ENCODE results near the gene MIEF2. TPM values are rescaled to one million over a fixed set of nuclear protein-coding genes. Genes with fewer than 3 reads are reported as not detected.

The MIEF2 gene
- total RNA-seq, 6 experiments from 2014 or later = 5.9 to 10.6 (median 7.1) TPM

- TF ChIP-seq, protein P1, sequence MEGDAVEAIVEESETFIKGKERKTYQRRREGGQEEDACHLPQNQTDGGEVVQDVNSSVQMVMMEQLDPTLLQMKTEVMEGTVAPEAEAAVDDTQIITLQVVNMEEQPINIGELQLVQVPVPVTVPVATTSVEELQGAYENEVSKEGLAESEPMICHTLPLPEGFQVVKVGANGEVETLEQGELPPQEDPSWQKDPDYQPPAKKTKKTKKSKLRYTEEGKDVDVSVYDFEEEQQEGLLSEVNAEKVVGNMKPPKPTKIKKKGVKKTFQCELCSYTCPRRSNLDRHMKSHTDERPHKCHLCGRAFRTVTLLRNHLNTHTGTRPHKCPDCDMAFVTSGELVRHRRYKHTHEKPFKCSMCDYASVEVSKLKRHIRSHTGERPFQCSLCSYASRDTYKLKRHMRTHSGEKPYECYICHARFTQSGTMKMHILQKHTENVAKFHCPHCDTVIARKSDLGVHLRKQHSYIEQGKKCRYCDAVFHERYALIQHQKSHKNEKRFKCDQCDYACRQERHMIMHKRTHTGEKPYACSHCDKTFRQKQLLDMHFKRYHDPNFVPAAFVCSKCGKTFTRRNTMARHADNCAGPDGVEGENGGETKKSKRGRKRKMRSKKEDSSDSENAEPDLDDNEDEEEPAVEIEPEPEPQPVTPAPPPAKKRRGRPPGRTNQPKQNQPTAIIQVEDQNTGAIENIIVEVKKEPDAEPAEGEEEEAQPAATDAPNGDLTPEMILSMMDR (IDR thresholded peaks at IDR 0.05) = no peak
- no peak for TF ChIP-seq POLR2A (IDR thresholded peaks at IDR 0.05)
- ATAC-seq (no peak), DNase-seq (no peak)
- Histone ChIP-seq H3K27me3 (no peaks in the 10 kb centered on the region), H3K4me1 (no peaks in the 10 kb centered on the region), H3K4me3 (no peak overlapping the region), H3K9me3 (no peaks in the 10 kb centered on the region), H3K27ac (no peak overlapping the region), H3K36me3 (peaks cover 0 to 29% (median under 1%) of the 10 kb centered on the region in 4 donors)
- intact Hi-C loops (cut with DNase I) = no loop called here
- WGBS (ENCODE audit: insufficient coverage, low coverage, low lambda C conversion rate, missing lambda C conversion rate) = 100% methylated on average over 2 of the region's 10 CpGs
Measured at GRCh38 chr17:18267366-18267765, 6.9 kb downstream of the MIEF2 start.

GRCh38 chr17:18267927-18268711 is 7.7 kb downstream of the MIEF2 start:
- no peaks in the 10 kb centered on the region for H3K9me3 ChIP-seq
- TF ChIP-seq, protein P1 (IDR thresholded peaks at IDR 0.05) = no peak
- no peak for TF ChIP-seq POLR2A (IDR thresholded peaks at IDR 0.05)
- H3K36me3 ChIP-seq = peaks cover 0 to 26% (median under 1%) of the 10 kb centered on the region in 4 donors
- no peak overlapping the region for H3K4me3 ChIP-seq
- peak in 1 of 4 donors; percentile 13 for ATAC-seq
- H3K4me1 ChIP-seq = no peaks in the 10 kb centered on the region
- no peaks in the 10 kb centered on the region for H3K27me3 ChIP-seq
- WGBS (ENCODE audit: insufficient coverage, low coverage, low lambda C conversion rate, missing lambda C conversion rate) = 57% methylated on average over 9 of the region's 14 CpGs
- DNase-seq = no peak
- no peak overlapping the region for H3K27ac ChIP-seq
- intact Hi-C loops (cut with DNase I) = no loop called here

DNA sequence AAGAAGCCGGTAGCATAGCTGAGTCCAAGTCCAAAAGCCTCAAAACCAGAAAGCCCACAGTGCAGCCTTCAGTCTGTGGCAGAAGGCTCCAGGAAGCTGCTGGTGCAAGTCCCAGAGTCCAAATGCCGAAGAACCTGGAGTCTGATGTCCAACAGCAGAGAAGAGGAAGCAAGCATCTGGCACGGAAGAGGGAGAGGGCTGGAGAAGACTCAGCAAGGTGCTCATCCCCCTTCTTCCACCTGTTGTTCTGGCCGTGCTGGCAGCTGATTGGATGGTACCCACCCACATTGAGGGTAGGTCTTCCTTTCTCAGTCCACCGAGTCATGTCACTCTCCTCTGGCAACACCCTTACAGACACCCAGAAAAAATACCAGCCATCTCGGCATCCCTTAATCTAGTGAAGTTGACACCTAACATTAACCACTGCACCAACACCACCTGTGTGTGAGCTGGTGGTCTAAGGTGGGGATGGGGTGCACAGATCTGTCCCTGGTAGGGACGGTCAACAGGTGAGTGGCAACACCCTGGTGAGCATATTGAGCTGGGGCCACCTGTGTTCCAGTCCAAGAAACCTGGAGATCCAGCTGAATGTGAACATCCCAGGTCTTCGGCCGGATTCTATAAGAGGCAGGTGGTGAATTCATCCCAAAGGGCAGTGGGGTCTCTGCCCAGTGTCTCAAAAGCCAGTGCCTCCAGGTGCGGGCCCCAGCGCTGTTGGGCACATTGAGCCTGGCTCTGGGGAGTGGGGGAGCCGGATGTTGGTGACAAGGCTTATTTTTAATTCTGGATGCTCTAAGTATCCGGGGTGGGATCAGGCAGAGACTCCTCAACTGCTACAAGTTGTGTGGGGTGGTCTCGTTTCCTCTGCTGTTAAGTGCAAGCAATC is 9.8 kb downstream of the MIEF2 start:
- Histone ChIP-seq H3K27me3 (no peaks in the 10 kb centered on the region), H3K27ac (no peak overlapping the region), H3K9me3 (no peaks in the 10 kb centered on the region), H3K4me1 (no peaks in the 10 kb centered on the region), H3K4me3 (no peak overlapping the region), H3K36me3 (peaks cover 0 to 10% (median 4%) of the 10 kb centered on the region in 4 donors)
- DNase-seq = no peak
- ATAC-seq = peak in 1 of 4 donors; percentile 9
- 90% methylated on average over 9 of the region's 14 CpGs for WGBS (ENCODE audit: insufficient coverage, low coverage, low lambda C conversion rate, missing lambda C conversion rate)
- intact Hi-C loops (cut with DNase I) = no loop called here
- TF ChIP-seq POLR2A (IDR thresholded peaks at IDR 0.05) = no peak
- TF ChIP-seq, protein P1 (IDR thresholded peaks at IDR 0.05) = no peak

- Histone ChIP-seq H3K27ac (no peak overlapping the region), H3K27me3 (no peaks in the 10 kb centered on the region), H3K4me1 (no peaks in the 10 kb centered on the region), H3K36me3 (peaks cover 0 to 55% (median 30%) of the 10 kb centered on the region in 4 donors), H3K4me3 (no peak overlapping the region), H3K9me3 (no peaks in the 10 kb centered on the region)
- intact Hi-C loops (cut with DNase I) = no loop called here
- TF ChIP-seq POLR2A (IDR thresholded peaks at IDR 0.05) = no peak
- DNase-seq = no peak
- no CpG with 5 or more reads among the region's 1 CpG for WGBS (ENCODE audit: insufficient coverage, low coverage, low lambda C conversion rate, missing lambda C conversion rate)
- no peak for ATAC-seq
Measured at GRCh38 chr17:18277076-18277475, 16.6 kb downstream of the MIEF2 start.

Measured in right lobe of liver (tissue), 6 donors.